ENCODE data around the gene CHFR. TPM values are rescaled to one million over a fixed set of nuclear protein-coding genes. Genes with fewer than 3 reads are reported as not detected.
A peak's percentile ranks its signal among the peaks of the same experiment; 100 is the strongest.
"Not testable (repeated sequence)": the region's sequence is repeated elsewhere in the genome, so short reads cannot be mapped to it uniquely, and the experiment has no call there.

Gene CHFR
- total RNA-seq, 1 experiment from 2014 or later = 41.0 TPM

GRCh38 chr12:132886529-132887477, 602 bp downstream of the CHFR start:
- H3K9me3 Mint-ChIP-seq (ENCODE audit: unreplicated experiment) = peaks cover 15% of the 10 kb centered on the region
- CTCF ChIA-PET = interaction anchor here (0.7 kb wide), 1 partner anchor 10 kb away, joined by 5 read pairs; no protein-coding TSS in a partner anchor
- intact Hi-C loops (cut with micrococcal nuclease) = loop anchor here (1.0 to 5.0 kb wide), 2 partner anchors 150 to 193 kb away; partner anchors contain the start of genes ZNF140 and ZNF84

GRCh38 chr12:132881818-132882217, 5.6 kb downstream of the CHFR start:
- ChIA-PET CTCF (no interaction called here), POLR2A (no interaction called here)
- Mint-ChIP-seq H3K27me3 (ENCODE audit: insufficient read depth, unreplicated experiment) (no peaks in the 10 kb centered on the region), H3K27ac (ENCODE audit: low read depth, unreplicated experiment) (no peak overlapping the region), H3K4me1 (ENCODE audit: insufficient read depth, unreplicated experiment) (no peaks in the 10 kb centered on the region), H3K4me3 (ENCODE audit: unreplicated experiment) (no peak overlapping the region), H3K9me3 (ENCODE audit: unreplicated experiment) (no peaks in the 10 kb centered on the region), H3K36me3 (ENCODE audit: insufficient read depth, unreplicated experiment) (peaks cover 55% of the 10 kb centered on the region)
- intact Hi-C loops (cut with micrococcal nuclease) = no loop called here
- no peak for TF ChIP-seq CTCF (IDR thresholded peaks at IDR 0.05; ENCODE audit: unreplicated experiment)
- BruUV-seq (replicated peaks) = no TSS peak
- no peak for DNase-seq (ENCODE audit: unreplicated experiment)

More at GRCh38 chr12:132886529-132887477, 602 bp downstream of the CHFR start:
- no peak for TF ChIP-seq CTCF (IDR thresholded peaks at IDR 0.05; ENCODE audit: unreplicated experiment)
- Mint-ChIP-seq H3K27me3 (ENCODE audit: insufficient read depth, unreplicated experiment) (no peaks in the 10 kb centered on the region), H3K4me1 (ENCODE audit: insufficient read depth, unreplicated experiment) (no peaks in the 10 kb centered on the region), H3K27ac (ENCODE audit: low read depth, unreplicated experiment) (peak overlapping the region; percentile 100), H3K4me3 (ENCODE audit: unreplicated experiment) (peak overlapping the region; percentile 99), H3K36me3 (ENCODE audit: insufficient read depth, unreplicated experiment) (peaks cover 44% of the 10 kb centered on the region)
- TSS peak; percentile 56 for BruUV-seq (replicated peaks)
- POLR2A ChIA-PET = interaction anchor here (0.7 to 1.0 kb wide), 5 partner anchors 58 to 294 kb away, joined by 3 to 5 read pairs (median 5); partner anchors contain the start of genes GOLGA3, ZNF10, ZNF26 and ZNF268
- no peak for DNase-seq (ENCODE audit: unreplicated experiment)

GRCh38 chr12:132874620-132875019, 12.8 kb downstream of the CHFR start:
- POLR2A ChIA-PET; intact Hi-C loops (cut with micrococcal nuclease): not testable (repeated sequence)

GRCh38 chr12:132874175-132874574, 13.2 kb downstream of the CHFR start:
- H3K9me3 Mint-ChIP-seq (ENCODE audit: unreplicated experiment) = no peaks in the 10 kb centered on the region
- H3K27ac Mint-ChIP-seq (ENCODE audit: low read depth, unreplicated experiment) = no peak overlapping the region
- H3K4me3 Mint-ChIP-seq (ENCODE audit: unreplicated experiment) = no peak overlapping the region
- H3K27me3 Mint-ChIP-seq (ENCODE audit: insufficient read depth, unreplicated experiment) = no peaks in the 10 kb centered on the region
- no peak for TF ChIP-seq CTCF (IDR thresholded peaks at IDR 0.05; ENCODE audit: unreplicated experiment)
- intact Hi-C loops (cut with micrococcal nuclease) = no loop called here
- DNase-seq (ENCODE audit: unreplicated experiment) = no peak
- BruUV-seq (replicated peaks) = no TSS peak
- H3K36me3 Mint-ChIP-seq (ENCODE audit: insufficient read depth, unreplicated experiment) = peaks cover 84% of the 10 kb centered on the region
- CTCF ChIA-PET = no interaction called here
- no peaks in the 10 kb centered on the region for H3K4me1 Mint-ChIP-seq (ENCODE audit: insufficient read depth, unreplicated experiment)
- POLR2A ChIA-PET = no interaction called here

More at GRCh38 chr12:132874620-132875019, 12.8 kb downstream of the CHFR start:
- not testable (repeated sequence) for BruUV-seq (replicated peaks); H3K27ac Mint-ChIP-seq (ENCODE audit: low read depth, unreplicated experiment); DNase-seq (ENCODE audit: unreplicated experiment); H3K4me1 Mint-ChIP-seq (ENCODE audit: insufficient read depth, unreplicated experiment); H3K9me3 Mint-ChIP-seq (ENCODE audit: unreplicated experiment); H3K4me3 Mint-ChIP-seq (ENCODE audit: unreplicated experiment); H3K27me3 Mint-ChIP-seq (ENCODE audit: insufficient read depth, unreplicated experiment)
- peaks cover 79% of the 10 kb centered on the region for H3K36me3 Mint-ChIP-seq (ENCODE audit: insufficient read depth, unreplicated experiment)
- CTCF ChIA-PET = interaction anchor here (0.7 kb wide), 1 partner anchor 25 kb away, joined by 3 read pairs; no protein-coding TSS in a partner anchor
